Stimulated activated CD8-positive, alpha-beta memory T cell treated with anti-CD3 and anti-CD28 coated beads, Interleukin-15, amount 100 ng/mL, for 48 hours (primary cell): ENCODE results near the gene EDEM1.
A peak's percentile ranks its signal among the peaks of the same experiment; 100 is the strongest.
"Not testable (repeated sequence)": the region's sequence is repeated elsewhere in the genome, so short reads cannot be mapped to it uniquely, and the experiment has no call there.

Experiments used
- DNase-seq, 2 donors: peaks; one replicate each; pipeline ENCODE4 v3.0.0-alpha.2; 2020; ENCODE audit warnings: low read depth in 2 of 2

EDEM1 gene

DNA sequence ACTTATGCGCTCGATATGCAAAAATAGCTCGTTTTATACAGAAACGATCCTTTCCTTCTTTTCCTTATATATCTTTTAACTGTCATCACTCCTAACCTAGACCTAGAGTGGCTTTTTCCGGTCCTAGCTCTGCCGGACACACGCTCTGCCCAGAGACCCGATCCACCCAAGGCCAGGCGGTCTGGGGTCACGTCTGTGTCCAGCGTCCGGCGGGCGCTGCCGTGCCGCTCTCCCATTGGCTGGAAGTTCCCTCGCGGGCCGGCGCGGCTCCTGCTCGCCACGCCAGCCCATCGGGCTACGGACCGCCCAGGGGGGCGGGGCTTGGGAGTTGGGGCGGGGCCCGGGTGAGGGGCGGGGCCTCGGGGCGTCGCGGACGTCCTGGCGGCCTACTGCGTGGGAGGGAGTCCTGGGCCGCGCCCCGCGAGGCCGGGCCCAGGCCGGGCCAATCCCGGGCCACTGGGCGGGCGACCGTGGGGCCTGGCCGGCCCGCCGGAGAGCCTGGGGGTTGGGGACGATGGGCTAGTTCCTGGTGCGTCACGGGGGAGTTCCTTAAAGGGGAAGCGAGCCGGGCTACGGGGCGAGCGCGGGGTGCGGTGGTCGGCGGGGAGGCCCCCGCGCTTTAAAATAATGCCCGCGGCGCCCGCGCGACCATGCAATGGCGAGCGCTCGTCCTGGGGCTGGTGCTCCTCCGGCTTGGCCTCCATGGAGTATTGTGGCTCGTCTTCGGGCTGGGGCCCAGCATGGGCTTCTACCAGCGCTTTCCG, at the start of gene EDEM1:
Gene EDEM1, plus strand, starts transcription at position 552 of the 764 bp plus-strand sequence. Its CDS starts 99 bp downstream, at position 651.
- peak; percentile 94 to 97 for DNase-seq

DNA sequence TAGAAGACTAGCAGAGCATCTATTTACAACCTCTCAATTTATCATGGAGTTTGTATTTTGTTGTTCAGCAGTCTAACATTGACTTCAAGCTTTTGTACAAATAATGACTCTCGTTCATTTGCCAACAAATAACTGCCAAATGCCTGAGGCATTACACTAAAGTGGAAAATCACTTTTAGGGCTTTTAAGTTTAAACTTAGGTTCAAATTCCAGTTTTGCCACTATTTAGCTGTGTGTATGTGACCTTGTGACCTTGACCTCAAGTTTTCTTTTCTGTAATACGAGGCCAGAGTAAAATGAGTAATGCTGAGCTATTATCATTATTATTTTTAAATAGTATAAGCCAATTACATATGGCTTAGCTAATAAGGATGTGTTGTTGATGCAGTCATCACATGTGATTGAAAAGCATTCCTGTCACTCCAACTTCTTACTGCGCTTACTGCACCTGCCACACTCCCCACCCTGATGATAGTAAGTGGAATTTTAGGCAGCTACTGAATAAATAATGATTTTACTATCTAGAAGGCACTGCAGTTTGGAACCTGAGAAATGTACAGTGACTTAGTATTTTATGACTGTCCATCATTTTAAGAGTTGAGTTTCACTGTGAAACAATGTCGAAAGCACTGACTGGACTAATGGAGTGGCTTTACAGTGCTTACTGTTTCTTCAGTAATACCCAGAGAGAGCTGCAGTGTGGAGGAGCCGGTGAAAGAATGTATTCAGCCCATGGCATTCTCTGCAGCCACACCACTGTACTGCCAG, 49.1 kb upstream of the EDEM1 start:
- DNase-seq, result no peak

DNA sequence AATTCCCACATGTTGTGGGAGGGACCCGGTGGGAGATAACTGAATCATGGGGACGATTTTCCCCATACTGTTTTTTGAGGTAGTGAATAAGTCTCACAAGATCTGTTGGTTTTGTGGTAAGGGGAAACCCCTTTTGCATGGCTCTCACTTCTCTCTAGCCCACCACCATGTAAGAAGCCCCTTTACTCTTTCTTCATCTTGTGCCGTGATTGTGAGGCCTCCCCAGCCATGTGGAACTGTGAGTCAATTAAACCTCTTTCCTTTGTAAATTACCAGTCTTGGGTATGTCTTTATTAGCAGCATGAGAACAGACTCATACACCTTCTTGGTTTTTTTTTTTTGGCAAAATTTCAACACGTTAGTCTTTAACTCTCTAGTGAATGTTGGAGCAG, 47.3 kb upstream of the EDEM1 start:
- DNase-seq, result no peak

DNA sequence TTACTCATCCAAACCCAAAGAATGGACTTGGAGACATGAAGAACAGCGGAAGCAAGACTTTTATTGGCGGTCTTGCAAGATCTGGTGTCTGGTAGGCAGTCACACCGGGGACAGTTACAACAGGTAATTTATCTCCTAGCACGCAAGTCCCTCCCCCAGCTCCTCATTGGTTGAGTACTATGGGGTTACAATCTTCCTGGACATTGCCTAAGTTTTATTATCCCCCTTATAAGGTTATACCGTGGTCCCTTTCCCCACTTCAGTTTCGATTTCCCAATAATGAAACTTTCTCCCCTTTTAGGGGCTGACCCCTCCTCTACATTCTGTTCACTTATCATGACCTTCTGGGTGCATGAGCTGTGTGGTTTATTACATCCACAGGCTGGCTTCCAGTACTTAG, 46.7 kb upstream of the EDEM1 start:
- DNase-seq, result no peak

DNA sequence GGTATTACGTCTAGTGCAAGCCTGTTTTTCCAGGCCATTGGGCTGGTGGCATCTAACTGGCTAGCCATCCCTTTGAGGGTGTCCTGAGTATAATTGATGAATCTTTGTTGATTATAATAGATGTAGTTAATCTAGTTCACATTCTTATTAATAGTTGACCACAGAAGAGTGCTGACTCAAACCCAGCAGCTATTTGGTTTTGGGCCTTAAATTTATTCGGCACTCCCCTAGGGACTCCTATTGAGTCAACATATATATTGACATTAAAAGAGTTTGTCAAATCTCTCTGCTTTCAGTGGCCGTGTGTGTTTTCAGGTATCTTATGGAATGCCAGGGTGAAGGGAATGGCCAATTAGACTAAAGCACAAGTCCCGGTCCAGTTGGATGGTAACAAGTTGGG, 45.7 kb upstream of the EDEM1 start:
- DNase-seq, result no peak

DNA sequence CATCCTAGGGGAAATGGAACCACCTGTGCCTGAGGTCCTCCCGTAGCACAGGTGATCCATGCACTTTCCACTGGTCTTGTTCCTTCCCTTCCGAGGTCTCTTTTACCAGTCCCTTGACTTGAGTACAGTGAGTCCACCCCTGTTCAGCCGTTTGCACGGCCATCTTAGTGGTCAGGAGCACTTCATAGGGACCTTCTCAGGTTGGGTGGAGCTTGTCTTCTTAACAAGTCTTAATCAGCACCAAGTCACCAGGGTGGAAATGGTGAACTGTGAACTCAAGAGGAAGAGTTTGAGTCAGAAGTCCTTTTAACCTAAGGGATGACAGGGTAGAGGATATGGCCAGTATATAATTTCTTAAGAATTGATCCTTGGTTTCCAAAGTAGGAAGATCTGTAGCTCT, 44.0 kb upstream of the EDEM1 start:
- no peak for DNase-seq

DNA sequence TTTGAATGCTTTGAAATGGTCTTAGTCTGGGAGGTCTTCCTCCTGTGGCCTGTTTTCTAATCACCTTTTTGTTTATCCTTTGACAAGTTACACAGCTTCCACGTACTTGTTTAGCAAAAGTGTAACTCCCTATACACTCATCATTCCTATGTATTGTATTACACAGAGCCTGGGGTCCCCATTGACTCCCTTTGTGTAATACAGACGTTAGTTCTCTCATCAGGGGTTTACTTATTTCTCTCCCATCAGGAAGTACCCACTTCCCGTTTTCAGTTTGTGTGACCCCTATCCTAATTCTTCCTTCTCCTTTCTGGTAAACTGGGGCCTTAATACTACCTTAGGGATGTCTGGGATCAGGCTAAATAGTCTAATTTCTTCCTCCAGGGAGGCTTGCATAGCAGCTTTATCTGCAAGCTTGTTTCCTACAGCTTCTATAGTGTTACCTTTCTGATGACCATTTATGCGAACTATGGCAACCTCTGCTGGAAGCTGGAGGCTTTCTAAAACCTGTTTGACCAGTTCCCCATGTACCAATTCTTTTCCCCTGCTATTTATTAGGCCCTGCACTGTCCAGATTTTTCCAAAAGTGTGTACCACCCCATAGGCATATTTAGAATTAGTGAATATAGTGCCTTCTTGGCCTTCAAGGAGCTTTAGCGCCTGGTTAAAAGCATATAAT, 43.1 kb upstream of the EDEM1 start:
- no peak for DNase-seq

DNA sequence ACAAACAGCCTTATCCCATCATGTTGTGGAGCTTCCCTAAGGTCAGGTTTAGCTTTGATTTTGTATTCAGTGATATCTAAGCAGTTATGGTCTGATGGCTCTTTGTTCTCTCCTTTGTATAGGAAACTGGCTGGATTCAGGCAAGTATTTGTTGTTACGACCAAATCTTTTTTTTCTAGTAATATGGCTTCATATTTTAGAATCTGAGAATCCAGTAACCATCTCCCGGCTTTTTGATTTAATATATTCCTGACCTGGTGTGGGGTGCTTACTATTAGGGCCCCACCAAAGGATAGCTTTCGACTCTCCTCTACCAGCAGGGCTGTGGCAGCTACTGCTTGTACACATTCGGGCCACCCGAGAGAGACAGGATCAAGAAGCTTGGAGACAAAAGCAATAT, 42.4 kb upstream of the EDEM1 start:
- DNase-seq, result no peak

DNA sequence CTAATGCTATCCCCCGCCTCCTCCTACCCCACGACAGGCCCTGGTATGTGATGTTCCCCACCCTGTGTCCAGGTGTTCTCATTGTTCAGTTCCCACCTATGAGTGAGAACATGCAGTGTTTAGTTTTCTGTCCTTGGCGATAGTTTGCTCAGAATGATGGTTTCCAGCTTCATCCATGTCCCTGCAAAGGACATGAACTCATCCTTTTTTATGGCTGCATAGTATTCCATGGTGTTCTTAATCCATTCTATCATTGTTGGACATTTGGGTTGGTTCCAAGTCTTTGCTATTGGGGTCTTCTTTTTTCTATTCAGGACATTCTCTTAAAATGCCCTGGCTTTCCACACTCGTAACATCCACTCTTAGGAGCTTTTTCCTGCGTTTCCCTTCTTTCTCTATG, 40.4 kb upstream of the EDEM1 start:
- DNase-seq, result not testable (repeated sequence)

DNA sequence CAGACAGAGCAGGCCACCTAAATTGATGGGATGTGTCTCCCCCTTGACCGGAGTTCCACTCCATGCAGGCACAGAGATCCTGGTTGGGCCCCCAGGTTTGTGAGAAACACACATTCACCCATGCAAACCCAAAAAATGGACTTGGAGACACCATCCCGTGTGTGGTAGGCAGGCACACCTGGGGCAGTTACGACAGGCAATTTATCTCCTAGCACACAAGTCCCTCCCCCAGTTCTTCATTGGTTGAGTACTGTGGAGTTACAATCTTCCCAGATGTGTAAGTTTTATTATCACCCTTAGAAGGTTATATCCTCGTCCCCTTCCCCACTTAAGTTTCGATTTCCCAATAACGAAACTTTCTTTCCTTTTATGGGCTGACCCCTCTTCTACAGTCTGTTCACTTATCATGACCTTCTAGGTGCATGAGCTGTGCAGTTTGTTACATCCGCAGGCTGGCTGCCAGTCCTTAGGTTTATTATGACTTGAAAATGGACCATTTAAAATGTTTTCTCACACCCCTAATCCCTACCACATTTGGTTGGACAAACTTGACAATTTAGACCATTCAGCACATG, 38.1 kb upstream of the EDEM1 start:
- DNase-seq, result no peak

DNA sequence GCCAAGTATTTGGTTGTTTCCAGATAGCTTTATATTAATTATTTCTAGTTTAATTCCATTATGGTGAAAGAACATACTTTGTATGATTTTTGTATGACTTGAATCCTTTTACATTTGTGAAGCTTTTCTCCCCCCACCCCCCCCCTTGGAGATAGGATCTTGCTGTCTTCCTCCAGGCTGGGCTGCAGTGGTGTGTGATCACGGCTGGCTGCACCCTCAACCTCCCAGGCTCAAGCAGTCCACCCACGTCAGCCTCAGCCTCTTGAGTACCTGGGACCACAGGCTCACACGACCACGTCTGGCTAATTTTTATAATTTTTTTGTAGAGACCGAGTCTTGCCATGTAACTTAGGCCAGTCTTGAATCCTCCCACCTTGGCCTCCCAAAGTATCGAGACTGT, 35.9 kb upstream of the EDEM1 start:
- no peak for DNase-seq

DNA sequence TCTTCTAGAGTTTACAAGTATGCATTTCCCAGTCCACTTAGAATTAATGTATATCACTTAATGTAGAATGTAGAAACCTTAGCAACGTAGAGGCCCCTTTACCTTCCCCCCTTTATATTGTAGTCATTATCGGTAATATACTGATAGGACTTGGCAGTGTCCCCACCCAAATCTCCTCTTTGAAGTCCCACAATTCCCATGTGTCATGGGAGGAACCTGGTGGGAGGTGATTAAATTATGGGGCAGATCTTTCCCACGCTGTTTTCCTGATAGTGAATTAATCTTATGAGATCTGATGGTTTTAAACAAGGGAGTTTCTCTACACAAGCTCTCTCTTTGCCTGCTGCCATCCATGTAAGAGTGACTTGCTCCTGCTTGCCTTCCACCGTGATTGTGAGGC, 34.4 kb upstream of the EDEM1 start:
- DNase-seq, result no peak

DNA sequence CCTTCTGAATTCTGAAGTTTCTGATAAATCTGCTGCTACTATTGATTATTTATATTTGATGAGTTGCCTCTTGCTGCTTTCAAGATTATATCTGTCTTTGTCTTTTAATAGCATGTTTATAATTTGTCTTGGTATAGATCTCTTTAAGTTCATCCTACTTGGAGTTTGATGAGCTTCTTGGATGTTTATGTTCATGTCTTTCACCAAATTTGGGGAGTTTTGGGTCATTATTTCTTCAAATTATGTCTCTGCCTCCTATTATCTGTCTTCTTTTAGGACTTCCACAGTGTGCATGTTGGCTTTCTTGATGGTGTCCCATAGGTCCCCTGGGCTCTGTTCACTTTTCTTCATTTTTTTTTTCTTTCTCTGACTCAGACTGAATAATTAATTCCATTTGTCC, 32.3 kb upstream of the EDEM1 start:
- DNase-seq, result no peak

DNA sequence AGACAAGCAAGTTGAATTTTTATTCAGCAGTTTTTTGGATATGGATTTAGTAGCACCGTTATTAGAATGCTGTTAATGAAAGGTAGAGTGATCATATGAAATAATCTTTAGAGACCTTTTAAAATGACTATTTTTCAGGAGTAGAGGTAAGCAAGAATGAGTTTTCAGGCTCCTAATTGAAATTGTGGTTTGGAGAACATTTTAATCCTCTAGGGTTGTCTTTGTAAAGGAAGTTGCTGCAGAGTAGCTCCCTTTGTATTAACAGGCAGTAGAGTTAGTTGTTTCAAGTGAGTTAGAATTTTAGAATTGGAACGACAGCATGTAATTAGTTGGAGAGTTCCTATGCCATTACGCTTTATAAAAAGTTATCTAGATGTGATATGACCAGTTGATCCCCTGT, 27.2 kb upstream of the EDEM1 start:
- no peak for DNase-seq

DNA sequence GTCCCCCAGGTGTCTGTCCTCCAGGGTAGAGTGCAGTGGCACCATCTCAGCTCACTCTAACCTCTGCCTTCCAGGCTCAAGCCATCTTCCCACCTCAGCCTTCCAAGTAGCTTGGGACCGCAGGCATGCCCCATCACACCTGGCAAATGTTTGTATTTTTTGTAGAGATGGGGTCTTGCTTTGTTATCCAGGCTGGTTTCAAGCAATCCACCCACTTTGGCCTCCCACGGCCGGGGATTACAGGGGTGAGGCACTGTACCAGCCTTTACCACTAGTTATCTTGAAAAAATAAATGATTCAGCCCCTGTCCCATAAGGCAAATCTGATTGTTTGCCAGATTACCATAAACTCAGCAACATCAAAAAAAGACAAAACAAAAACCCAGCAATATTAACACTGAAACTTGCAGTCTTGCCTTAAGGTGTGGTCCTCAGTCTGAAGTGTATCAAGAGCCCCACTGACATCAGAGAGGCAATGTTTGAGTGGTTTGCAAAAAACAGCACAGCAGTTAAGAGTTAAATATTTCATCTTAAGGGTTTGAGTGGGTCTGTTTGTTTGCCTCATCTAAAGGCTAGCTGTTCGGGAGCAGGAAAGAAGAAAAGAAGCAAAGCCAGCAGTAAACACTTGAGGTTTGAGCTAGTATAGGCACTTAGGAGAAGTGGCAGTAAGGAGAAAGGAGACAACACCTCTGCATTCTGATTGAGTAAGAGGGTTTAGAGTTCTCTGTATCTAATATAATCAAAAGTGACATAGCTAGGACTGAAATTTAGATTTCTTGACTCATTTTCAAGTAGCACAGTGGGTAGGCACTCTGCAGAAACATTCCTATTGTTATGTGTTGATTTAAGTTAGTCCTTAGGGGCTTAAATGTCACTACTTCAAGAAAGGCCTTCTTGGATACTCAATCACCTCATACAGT, 26.3 kb upstream of the EDEM1 start:
- no peak for DNase-seq

DNA sequence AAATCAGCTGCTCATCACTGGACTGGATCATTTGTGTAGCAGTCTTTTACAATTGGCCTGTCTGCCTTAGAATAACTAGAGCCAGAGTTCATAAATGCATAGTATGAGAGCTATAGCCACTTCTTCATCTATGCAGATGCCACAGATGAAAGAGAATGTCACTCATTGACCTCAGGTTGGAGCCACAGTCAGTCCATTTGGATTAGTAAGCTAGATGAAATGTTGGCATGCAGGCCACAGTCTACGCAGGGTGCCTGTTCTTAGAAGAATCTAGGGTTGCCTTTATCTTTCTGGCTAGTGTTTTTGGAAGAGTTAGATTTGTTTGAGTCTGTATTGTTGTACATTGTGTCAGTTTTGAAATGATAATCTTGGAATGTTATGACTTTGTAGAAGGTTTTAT, 25.4 kb upstream of the EDEM1 start:
- no peak for DNase-seq

DNA sequence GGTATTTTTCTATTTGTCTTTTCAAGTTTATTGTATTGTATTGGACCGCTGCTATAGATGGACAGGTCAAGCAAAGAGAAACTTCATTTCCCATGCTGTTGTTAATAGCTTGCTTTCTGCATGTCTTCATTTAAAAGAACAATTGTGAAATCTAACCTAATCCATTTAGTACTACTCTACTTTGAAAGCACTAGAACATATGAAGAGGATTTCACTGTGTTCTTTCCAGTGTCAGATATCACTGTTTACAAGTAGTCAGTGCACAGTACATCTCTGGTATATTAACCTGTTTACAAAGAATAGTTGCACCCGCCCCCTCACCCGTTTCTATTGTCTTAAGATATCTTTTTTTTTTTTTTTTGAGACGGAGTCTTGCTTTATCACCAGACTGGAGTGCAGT, 21.8 kb upstream of the EDEM1 start:
- no peak for DNase-seq

DNA sequence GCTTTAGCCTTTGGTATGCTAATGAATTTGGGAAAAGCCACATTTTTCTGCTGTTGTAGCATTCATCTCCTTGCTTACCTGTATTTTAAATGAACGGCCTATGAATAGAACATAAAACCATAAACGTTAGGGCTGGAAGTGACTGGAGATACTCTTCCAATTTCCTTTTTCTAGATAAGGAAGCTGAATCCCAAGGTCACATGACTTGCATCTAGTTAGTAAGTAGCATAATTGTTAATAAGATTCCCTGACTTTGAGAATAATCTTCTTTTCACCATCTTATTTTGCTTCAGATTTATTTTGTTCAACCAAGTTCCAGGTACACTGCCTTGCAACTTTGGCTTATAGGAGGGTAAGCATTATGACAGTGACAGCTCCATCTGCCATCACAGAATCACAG, 20.7 kb upstream of the EDEM1 start:
- no peak for DNase-seq

DNA sequence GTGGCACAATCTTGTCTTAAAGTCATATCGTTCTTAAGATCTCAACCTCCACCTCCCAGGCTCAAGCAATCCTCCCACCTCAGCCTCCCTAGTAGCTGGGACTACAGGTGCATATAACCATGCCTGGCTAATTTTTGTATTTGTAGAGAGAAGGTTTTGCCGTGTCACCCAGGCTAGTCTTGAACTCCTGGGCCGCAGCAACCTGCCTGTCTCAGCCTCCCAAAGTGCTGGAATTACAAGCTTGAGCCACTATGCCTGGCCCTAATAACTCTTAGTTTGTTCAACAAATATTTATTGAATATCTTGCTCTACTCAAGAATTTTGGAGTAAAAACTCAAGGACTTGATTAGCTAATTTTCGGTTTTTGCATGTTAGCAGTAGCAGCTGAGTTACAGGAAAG, 19.4 kb upstream of the EDEM1 start:
- DNase-seq, result no peak

DNA sequence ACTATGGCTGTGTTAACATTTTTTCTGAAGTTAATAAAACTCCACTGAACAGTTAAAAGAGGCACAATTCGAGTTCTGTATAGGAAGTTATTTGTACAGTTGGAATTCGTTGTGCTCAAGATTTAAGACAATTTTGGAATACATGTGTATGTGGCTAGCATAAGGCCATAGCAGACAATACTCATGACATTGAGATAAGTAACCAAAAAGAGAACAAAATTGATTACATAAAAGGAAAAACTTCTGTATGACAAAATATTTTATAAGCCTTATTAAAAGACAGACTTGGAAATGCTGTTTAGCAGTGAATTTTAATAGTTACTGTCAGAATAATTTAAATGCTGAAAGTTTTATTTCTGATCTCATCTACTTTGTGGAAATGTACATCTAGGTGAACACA, 17.7 kb upstream of the EDEM1 start:
- no peak for DNase-seq

DNA sequence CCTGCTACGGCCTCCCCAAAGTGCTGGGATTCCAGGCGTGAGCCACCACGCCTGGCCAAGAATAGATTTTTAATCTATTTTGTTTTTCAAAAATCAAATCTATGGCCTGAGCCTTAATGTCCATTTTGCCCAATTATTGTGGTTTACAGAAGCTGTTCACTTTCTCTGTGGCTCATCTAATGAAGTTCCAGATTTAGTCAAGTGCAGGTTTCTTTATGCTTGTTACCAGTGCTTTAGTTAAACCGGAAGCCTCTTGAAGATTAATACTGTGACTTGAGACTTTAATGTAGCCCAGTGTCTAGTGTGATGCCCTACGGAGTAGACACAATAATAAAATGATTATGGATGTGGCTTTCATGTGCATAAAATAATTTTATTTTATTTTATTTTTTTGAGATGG, 16.5 kb upstream of the EDEM1 start:
- no peak for DNase-seq
